B cell (primary cell): Measurements from ENCODE around the gene ITGB2. TPM values are rescaled to one million over a fixed set of nuclear protein-coding genes. Genes with fewer than 3 reads are reported as not detected.

Experiments
- ATAC-seq: fragments of 200-7000 bp; cut with Tn5 transposase; one replicate; pipeline ENCODE4 v1.10.0; 2021; ENCODE audit warnings: low read depth, mild to moderate bottlenecking, moderate number of reproducible peaks, moderate library complexity
- CTCF ChIA-PET: fragments of 350-600 bp; sonication (Branson Sonifier 250); formaldehyde crosslinking; loops from one replicate; lab custom pipeline; 2021; ENCODE audit warnings: antibody characterized with exemption, inconsistent platforms; lab: Charles Lee
- POLR2A ChIA-PET: fragments of 350-600 bp; sonication (Branson Sonifier 250); formaldehyde crosslinking; loops from one replicate; lab custom pipeline; 2021; ENCODE audit warnings: antibody characterized with exemption; lab: Charles Lee
- DNase-seq: peaks from one replicate; pipeline ENCODE4 v3.0.0; 2013
- H2AFZ ChIP-seq: 2 replicates; pipeline ENCODE4 v1.6.1; 2012; ENCODE audit warnings: mild to moderate bottlenecking, low read depth, low read length; ENCODE audit not compliant: insufficient read depth, poor library complexity, severe bottlenecking
- H3K27ac ChIP-seq, 2 donors: 1 replicate in 1 of 2; 2 replicates in 1 of 2; pipeline ENCODE4 v1.5.1; 2012 to 2013; ENCODE audit warnings: low read length in 2 of 2, mild to moderate bottlenecking in 2 of 2, moderate library complexity in 1 of 2
- H3K27me3 ChIP-seq, 4 experiments: fragments of 200-600 bp in 1 of 4; sonication (generic) in 1 of 4; replicated peaks in 1 of 4; 1 replicate in 2 of 4; 2 replicates in 2 of 4; pipeline versions ENCODE4 v1.6.1 to v1.7.0; 2013 to 2016; ENCODE audit warnings: low read length in 3 of 4, mild to moderate bottlenecking in 2 of 4, mixed read lengths in 1 of 4, moderate library complexity in 1 of 4; ENCODE audit not compliant: insufficient read depth in 4 of 4, control insufficient read depth in 3 of 4; ENCODE audit errors: control extremely low read depth in 1 of 4
- H3K36me3 ChIP-seq, 2 experiments: replicated peaks in 1 of 2; 1 replicate in 1 of 2; 2 replicates in 1 of 2; pipeline versions ENCODE4 v1.6.1 to v1.7.1; 2013; ENCODE audit warnings: low read length in 1 of 2; ENCODE audit not compliant: insufficient read depth in 2 of 2, control insufficient read depth in 1 of 2; ENCODE audit errors: control extremely low read depth in 1 of 2, extremely low read depth in 1 of 2
- H3K4me1 ChIP-seq, 2 donors: fragments of 200-600 bp in 1 of 2; sonication (generic) in 1 of 2; 1 replicate in 1 of 2; 2 replicates in 1 of 2; pipeline versions ENCODE4 v1.5.1 to v1.6.1; 2013 to 2017; ENCODE audit warnings: low read length in 2 of 2; ENCODE audit not compliant: control insufficient read depth in 2 of 2, insufficient read depth in 2 of 2
- H3K4me2 ChIP-seq: replicated peaks from 2 replicates; pipeline ENCODE3; 2012; ENCODE audit warnings: mild to moderate bottlenecking, low read depth, low read length; ENCODE audit not compliant: poor library complexity, severe bottlenecking
- H3K4me3 ChIP-seq, 5 experiments: fragments of 200-600 bp in 1 of 5; sonication (generic) in 1 of 5; 1 replicate in 3 of 5; 2 replicates in 2 of 5; pipeline versions ENCODE4 v1.5.1 to v1.7.0; 2011 to 2016; ENCODE audit warnings: low read length in 4 of 5, mild to moderate bottlenecking in 4 of 5, low read depth in 2 of 5, control low read depth in 1 of 5, moderate library complexity in 1 of 5; ENCODE audit not compliant: insufficient read depth in 1 of 5; ENCODE audit errors: control extremely low read depth in 1 of 5, extremely low read depth in 1 of 5
- H3K79me2 ChIP-seq: fragments of 200-600 bp; sonication (generic); one replicate; pipeline ENCODE4 v1.6.0; 2016; ENCODE audit warnings: low read length; ENCODE audit not compliant: control insufficient read depth, insufficient read depth
- H3K9ac ChIP-seq: fragments of 200-600 bp; sonication (generic); 2 replicates; pipeline ENCODE4 v1.6.1; 2017; ENCODE audit warnings: mild to moderate bottlenecking, low read length, moderate library complexity
- H3K9me3 ChIP-seq, 3 donors: one replicate each; pipeline versions ENCODE4 v1.6.1 to v1.7.1; 2013; ENCODE audit warnings: low read length in 2 of 3; ENCODE audit not compliant: control insufficient read depth in 2 of 3, insufficient read depth in 1 of 3; ENCODE audit errors: control extremely low read depth in 1 of 3
- H4K20me1 ChIP-seq: 2 replicates; pipeline ENCODE4 v1.6.0; 2012; ENCODE audit warnings: mild to moderate bottlenecking, low read length; ENCODE audit not compliant: insufficient read depth, control insufficient read depth, poor library complexity, severe bottlenecking
- H3K27ac Mint-ChIP-seq: one replicate; pipeline ENCODE4 v1.8.0; 2021; ENCODE audit warnings: mixed read lengths
- H3K27me3 Mint-ChIP-seq: one replicate; pipeline ENCODE4 v1.8.0; 2021; ENCODE audit warnings: mixed read lengths
- H3K4me1 Mint-ChIP-seq: one replicate; pipeline ENCODE4 v1.8.0; 2021; ENCODE audit warnings: mixed read lengths
- H3K4me3 Mint-ChIP-seq: one replicate; pipeline ENCODE4 v1.8.0; 2021; ENCODE audit warnings: mixed read lengths
- H3K9me3 Mint-ChIP-seq: one replicate; pipeline ENCODE4 v1.8.0; 2022; ENCODE audit warnings: mixed read lengths; ENCODE audit not compliant: insufficient read depth
- CTCF ChIP-seq: fragments of 200-600 bp; IDR thresholded peaks from one replicate; pipeline ENCODE4 v1.8.0; 2022; ENCODE audit warnings: antibody characterized with exemption, mild to moderate bottlenecking
- EZH2 ChIP-seq: IDR thresholded peaks from 2 replicates; pipeline ENCODE4 v1.6.1; 2012; ENCODE audit warnings: borderline replicate concordance, low read depth, mild to moderate bottlenecking, moderate library complexity, low read length; ENCODE audit not compliant: insufficient read depth, poor library complexity, severe bottlenecking
- WGBS: methylation state at CpG from one replicate; pipeline ENCODE4 v1.1.5; 2013; ENCODE audit warnings: missing lambda C conversion rate; ENCODE audit not compliant: insufficient coverage; 5-methylcytosine and 5-hydroxymethylcytosine counted together
- intact Hi-C: fragments of 100-400 bp; cut with micrococcal nuclease; formaldehyde crosslinking; loops from one replicate; pipeline ENCODE4 v1.10.0; 2022
- polyA plus RNA-seq: library from polyadenylated mRNA; depleted of rRNA; stranded (reverse); fragments of >200 nt; gene quantifications from 2 replicates; pipeline ENCODE4 v1.2.3, GENCODE V29; 2012
- total RNA-seq, 2 donors: library from RNA; stranded (reverse); fragments of 120-200 nt in 1 of 2; gene quantifications; 1 replicate in 1 of 2; 2 replicates in 1 of 2; pipeline versions ENCODE4 v1.2.3 to v1.2.4, GENCODE V29; 2013 to 2022

Gene ITGB2
- total and polyA plus RNA-seq, 2 donors (not counting 1 experiment from before 2014, with no cell fraction given) = 102 to 368 TPM

GRCh38 chr21:44933199-44933917 lies 12.7 kb upstream of the ITGB2 start:
- peaks cover 2% of the 10 kb centered on the region for H3K9me3 Mint-ChIP-seq
- intact Hi-C loops = loop anchor here (5.0 kb wide), 2 partner anchors 116 to 421 kb away; partner anchors contain the start of gene SUMO3
- H3K4me1 Mint-ChIP-seq = peaks cover 41% of the 10 kb centered on the region

More at GRCh38 chr21:44933199-44933917, 12.7 kb upstream of the ITGB2 start:
- peaks cover 13% of the 10 kb centered on the region for H4K20me1 ChIP-seq
- WGBS = 51% methylated on average over 24 of the region's 25 CpGs
- no peak for DNase-seq
- H2AFZ ChIP-seq = peak overlapping the region; percentile 70
- TF ChIP-seq EZH2 = no peak
- TF ChIP-seq CTCF = no peak
- H3K27me3 ChIP-seq = no peaks in the 10 kb centered on the region
- Mint-ChIP-seq H3K27me3 (no peaks in the 10 kb centered on the region), H3K4me3 (peak overlapping the region; percentile 47), H3K27ac (no peak overlapping the region)
- peaks cover 0 to 12% (median 0%) of the 10 kb centered on the region in 3 donors for H3K9me3 ChIP-seq
- H3K4me1 ChIP-seq = peaks cover 34 to 46% of the 10 kb centered on the region in 2 donors
- H3K4me2 ChIP-seq = peak overlapping the region; percentile 98
- no peaks in the 10 kb centered on the region for H3K36me3 ChIP-seq
- peaks cover 23% of the 10 kb centered on the region for H3K79me2 ChIP-seq
- no peak for ATAC-seq
- peak overlapping the region in 4 of 5 experiments; percentile 22 to 75 (median 70) for H3K4me3 ChIP-seq
- peak overlapping the region in 1 of 2 donors; percentile 61 for H3K27ac ChIP-seq
- H3K9ac ChIP-seq = peak overlapping the region; percentile 78
- CTCF ChIA-PET = interaction anchor here (0.8 to 10.6 kb wide), 12 partner anchors 13 to 219 kb away, joined by 3 to 204 read pairs (median 6); partner anchors contain the start of genes ITGB2 and UBE2G2
- POLR2A ChIA-PET = interaction anchor here (1.5 kb wide), 1 partner anchor 59 kb away, joined by 6 read pairs; the partner anchor contains the start of gene PTTG1IP
